ENCODE data around the gene LPCAT4. TPM values are rescaled to one million over a fixed set of nuclear protein-coding genes. Genes with fewer than 3 reads are reported as not detected.

LPCAT4 gene
- total RNA-seq, 1 donor from 2014 or later, result 3.1 TPM

DNA sequence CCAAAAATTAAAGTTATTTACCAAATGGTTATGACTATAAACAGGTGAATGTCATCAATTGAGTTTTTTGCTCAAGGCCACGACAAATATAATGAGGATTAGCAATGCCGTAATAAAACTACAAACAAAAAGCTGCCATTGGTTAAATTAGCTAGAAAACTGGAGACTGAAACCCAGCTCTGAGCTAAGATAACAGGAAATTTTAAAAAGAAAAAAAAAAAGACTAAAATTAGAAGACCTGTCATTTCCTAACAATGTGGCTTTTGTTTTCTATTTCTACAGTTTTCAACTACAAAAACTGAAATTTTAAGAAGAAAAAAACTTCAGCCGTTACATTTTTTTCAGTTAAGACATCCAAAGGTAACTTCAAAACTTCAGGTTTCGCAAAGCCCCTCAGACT, 39.1 kb downstream of the LPCAT4 start:
- Histone ChIP-seq H3K27ac (ENCODE audit: low read depth, low read length) (no peak overlapping the region), H3K9ac (ENCODE audit: low read depth in 1 of 3, low read length in 3 of 3) (no peak overlapping the region), H3K4me3 (ENCODE audit: low read length in 3 of 3) (no peak overlapping the region), H3K36me3 (ENCODE audit: control insufficient read depth in 3 of 3, insufficient read depth in 3 of 3, low read length in 3 of 3) (no peaks in the 10 kb centered on the region), H3K9me3 (ENCODE audit: control insufficient read depth in 3 of 3, low read length in 3 of 3) (no peaks in the 10 kb centered on the region), H3K4me1 (ENCODE audit: control insufficient read depth in 3 of 3, insufficient read depth in 3 of 3, low read length in 3 of 3) (peaks cover 2 to 5% (median 5%) of the 10 kb centered on the region in 3 donors), H3K27me3 (ENCODE audit: control insufficient read depth in 3 of 3, insufficient read depth in 3 of 3, low read length in 3 of 3) (no peaks in the 10 kb centered on the region)

DNA sequence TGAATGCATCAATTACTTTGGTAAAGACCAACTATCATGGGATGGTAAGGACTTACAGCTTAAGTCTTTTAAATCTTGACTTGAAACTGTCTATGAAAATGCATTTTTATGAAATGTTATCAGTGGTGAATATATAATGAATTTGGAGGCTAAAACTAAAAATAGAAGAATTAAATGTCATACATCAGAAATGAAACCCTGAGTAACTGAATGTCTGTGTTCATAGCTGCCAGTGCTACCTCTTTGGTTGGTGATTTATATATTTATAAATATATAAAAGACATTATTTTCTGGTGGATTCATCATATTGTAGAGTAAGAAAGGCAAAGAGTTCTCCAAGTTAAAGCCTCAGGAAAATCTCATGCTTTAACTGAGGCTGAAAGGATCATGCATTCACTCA, 41.6 kb downstream of the LPCAT4 start:
- peaks cover 2 to 5% (median 5%) of the 10 kb centered on the region in 3 donors for H3K4me1 ChIP-seq (ENCODE audit: control insufficient read depth in 3 of 3, insufficient read depth in 3 of 3, low read length in 3 of 3)
- no peak overlapping the region for H3K27ac ChIP-seq (ENCODE audit: low read depth, low read length)
- H3K4me3 ChIP-seq (ENCODE audit: low read length in 3 of 3), result no peak overlapping the region
- no peaks in the 10 kb centered on the region for H3K27me3 ChIP-seq (ENCODE audit: control insufficient read depth in 3 of 3, insufficient read depth in 3 of 3, low read length in 3 of 3)
- no peaks in the 10 kb centered on the region for H3K9me3 ChIP-seq (ENCODE audit: control insufficient read depth in 3 of 3, low read length in 3 of 3)
- H3K9ac ChIP-seq (ENCODE audit: low read depth in 1 of 3, low read length in 3 of 3), result no peak overlapping the region
- no peaks in the 10 kb centered on the region for H3K36me3 ChIP-seq (ENCODE audit: control insufficient read depth in 3 of 3, insufficient read depth in 3 of 3, low read length in 3 of 3)

DNA sequence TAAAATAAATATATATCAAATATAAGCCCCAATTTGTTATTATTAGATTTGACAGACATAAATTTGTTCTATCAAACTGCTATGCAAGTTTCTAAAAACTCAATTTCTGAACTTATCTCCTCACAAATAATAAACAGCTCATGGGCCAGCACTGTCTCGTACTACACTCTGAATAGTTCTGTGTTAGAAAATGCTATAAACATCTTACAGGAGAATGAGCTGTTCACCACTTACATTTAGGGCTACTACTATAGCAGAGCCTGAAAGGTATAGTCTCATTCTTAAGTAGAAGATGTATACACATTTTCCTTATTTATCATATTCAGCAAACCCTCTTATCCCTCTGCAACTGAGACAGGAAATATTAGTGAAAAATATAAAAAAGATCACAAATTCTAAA, 42.1 kb downstream of the LPCAT4 start:
- peaks cover 2 to 5% (median 5%) of the 10 kb centered on the region in 3 donors for H3K4me1 ChIP-seq (ENCODE audit: control insufficient read depth in 3 of 3, insufficient read depth in 3 of 3, low read length in 3 of 3)
- H3K27ac ChIP-seq (ENCODE audit: low read depth, low read length), result no peak overlapping the region
- H3K4me3 ChIP-seq (ENCODE audit: low read length in 3 of 3), result no peak overlapping the region
- H3K9ac ChIP-seq (ENCODE audit: low read depth in 1 of 3, low read length in 3 of 3), result no peak overlapping the region
- no peaks in the 10 kb centered on the region for H3K9me3 ChIP-seq (ENCODE audit: control insufficient read depth in 3 of 3, low read length in 3 of 3)
- H3K27me3 ChIP-seq (ENCODE audit: control insufficient read depth in 3 of 3, insufficient read depth in 3 of 3, low read length in 3 of 3), result no peaks in the 10 kb centered on the region
- H3K36me3 ChIP-seq (ENCODE audit: control insufficient read depth in 3 of 3, insufficient read depth in 3 of 3, low read length in 3 of 3), result no peaks in the 10 kb centered on the region

DNA sequence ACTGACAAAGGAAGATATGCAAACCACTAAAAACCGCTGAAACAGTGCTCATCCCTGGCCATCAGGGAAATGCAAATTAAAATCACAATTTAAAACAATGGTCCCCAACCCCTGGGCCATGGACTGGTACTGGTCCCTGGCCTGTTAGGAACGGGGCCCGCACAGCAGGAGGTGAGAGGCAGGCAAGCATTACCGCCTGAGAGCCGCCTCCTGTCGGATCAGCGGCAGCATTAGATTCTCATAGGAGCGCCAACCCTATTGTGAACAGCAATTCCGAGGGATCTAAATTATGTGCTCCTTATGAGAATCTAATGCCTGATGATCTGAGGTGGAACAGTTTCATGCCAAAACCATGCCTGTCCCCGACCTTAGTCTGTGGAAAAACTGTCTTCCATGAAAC, 43.8 kb downstream of the LPCAT4 start:
- Histone ChIP-seq H3K9me3 (ENCODE audit: control insufficient read depth in 3 of 3, low read length in 3 of 3) (no peaks in the 10 kb centered on the region), H3K36me3 (ENCODE audit: control insufficient read depth in 3 of 3, insufficient read depth in 3 of 3, low read length in 3 of 3) (no peaks in the 10 kb centered on the region), H3K27me3 (ENCODE audit: control insufficient read depth in 3 of 3, insufficient read depth in 3 of 3, low read length in 3 of 3) (no peaks in the 10 kb centered on the region), H3K4me1 (ENCODE audit: control insufficient read depth in 3 of 3, insufficient read depth in 3 of 3, low read length in 3 of 3) (peaks cover 2 to 5% (median 5%) of the 10 kb centered on the region in 3 donors), H3K27ac (ENCODE audit: low read depth, low read length) (no peak overlapping the region), H3K4me3 (ENCODE audit: low read length in 3 of 3) (no peak overlapping the region), H3K9ac (ENCODE audit: low read depth in 1 of 3, low read length in 3 of 3) (no peak overlapping the region)

DNA sequence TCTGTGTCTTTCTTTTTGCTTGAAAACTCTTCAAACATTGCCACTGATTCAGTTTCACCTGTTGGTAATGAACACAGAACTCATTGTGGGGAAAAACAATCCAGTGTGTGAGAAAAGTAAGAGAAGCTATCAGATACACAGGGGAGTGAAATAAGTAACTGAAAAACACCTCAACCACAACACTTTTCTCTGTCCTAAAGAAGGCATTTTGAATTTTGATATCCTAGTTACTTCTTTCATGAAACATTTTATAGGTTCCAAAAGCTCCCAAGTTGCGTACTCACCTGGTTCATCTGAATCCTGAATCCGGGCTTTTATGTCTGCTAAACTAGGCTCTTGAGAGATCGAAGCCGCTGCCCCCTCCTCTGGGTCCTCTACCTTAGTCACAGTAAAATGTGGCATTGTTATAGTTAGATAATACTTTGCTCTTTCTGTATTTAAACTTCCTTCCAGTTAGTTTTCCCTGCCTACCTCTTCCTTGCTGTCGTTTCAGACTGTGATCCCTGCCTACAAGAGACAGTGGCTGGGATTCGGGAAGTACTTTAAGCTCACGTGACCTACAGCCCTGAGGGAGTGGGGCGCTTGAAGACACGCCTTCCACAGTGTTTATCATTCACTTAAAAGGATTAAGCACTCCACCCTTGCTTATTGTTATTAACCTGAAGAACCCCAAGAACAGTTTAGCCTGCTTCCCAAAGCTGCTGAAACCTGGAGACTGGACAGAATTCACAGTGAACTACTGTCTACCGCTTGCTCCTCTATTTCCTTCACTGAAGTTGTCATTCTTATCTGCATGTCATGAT, 48.5 kb downstream of the LPCAT4 start:
- Histone ChIP-seq H3K36me3 (ENCODE audit: control insufficient read depth in 3 of 3, insufficient read depth in 3 of 3, low read length in 3 of 3) (no peaks in the 10 kb centered on the region), H3K4me1 (ENCODE audit: control insufficient read depth in 3 of 3, insufficient read depth in 3 of 3, low read length in 3 of 3) (peaks cover 0 to 5% (median 0%) of the 10 kb centered on the region in 3 donors), H3K4me3 (ENCODE audit: low read length in 3 of 3) (peak overlapping the region; percentile 46 to 80 (median 51)), H3K27me3 (ENCODE audit: control insufficient read depth in 3 of 3, insufficient read depth in 3 of 3, low read length in 3 of 3) (no peaks in the 10 kb centered on the region), H3K9ac (ENCODE audit: low read depth in 1 of 3, low read length in 3 of 3) (peak overlapping the region in 2 of 3 donors; percentile 29 to 36), H3K9me3 (ENCODE audit: control insufficient read depth in 3 of 3, low read length in 3 of 3) (no peaks in the 10 kb centered on the region), H3K27ac (ENCODE audit: low read depth, low read length) (no peak overlapping the region)

DNA sequence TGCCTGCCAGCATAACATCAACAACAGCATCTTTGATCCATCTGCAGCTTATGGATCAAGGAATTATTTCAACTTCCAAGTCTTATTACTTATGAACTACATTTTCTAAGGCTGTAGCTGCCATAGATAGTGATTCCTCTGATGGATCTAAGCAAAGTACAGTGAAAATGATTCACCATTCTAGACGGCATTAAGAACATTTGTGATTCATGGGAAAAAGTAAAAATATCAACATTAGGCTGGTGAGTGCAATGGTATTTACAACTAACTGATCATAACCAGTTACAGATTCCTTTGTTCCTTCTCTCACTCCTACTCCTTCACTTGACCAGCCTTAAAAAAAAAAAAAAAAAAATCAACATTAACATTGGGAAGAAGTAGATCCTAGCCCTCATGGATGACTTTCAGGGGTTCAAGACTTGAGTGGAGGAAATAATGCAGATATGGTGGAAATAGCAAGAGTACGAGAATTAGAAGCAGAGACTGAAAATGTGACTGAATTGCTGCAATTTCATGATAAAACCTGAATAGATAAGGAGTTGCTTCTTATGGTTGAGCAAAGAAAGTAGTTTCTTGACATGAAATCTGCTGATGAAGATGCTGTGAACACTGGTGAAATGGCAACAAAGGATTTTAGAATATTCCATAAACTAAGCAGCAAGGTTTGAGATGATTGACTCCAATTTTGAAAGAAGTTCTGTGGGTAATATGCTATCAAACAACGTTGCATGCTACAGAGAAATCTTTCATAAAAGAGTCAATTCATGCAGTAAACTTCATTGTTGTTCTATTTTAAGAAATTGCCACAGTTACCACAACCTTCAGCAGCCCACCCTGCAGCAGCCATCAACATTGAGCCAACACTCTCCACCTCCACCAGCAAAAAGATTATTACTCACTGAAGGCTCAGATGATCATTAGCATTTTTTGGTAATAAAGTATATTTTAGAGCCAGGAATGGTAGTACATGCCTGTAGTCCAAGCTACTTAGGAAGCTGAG, 52.2 kb downstream of the LPCAT4 start:
- H3K9me3 ChIP-seq (ENCODE audit: control insufficient read depth in 3 of 3, low read length in 3 of 3), result no peaks in the 10 kb centered on the region
- no peaks in the 10 kb centered on the region for H3K27me3 ChIP-seq (ENCODE audit: control insufficient read depth in 3 of 3, insufficient read depth in 3 of 3, low read length in 3 of 3)
- H3K4me1 ChIP-seq (ENCODE audit: control insufficient read depth in 3 of 3, insufficient read depth in 3 of 3, low read length in 3 of 3), result peaks cover 0 to 5% (median 0%) of the 10 kb centered on the region in 3 donors
- H3K36me3 ChIP-seq (ENCODE audit: control insufficient read depth in 3 of 3, insufficient read depth in 3 of 3, low read length in 3 of 3), result no peaks in the 10 kb centered on the region
- no peak overlapping the region for H3K9ac ChIP-seq (ENCODE audit: low read depth in 1 of 3, low read length in 3 of 3)
- no peak overlapping the region for H3K27ac ChIP-seq (ENCODE audit: low read depth, low read length)
- no peak overlapping the region for H3K4me3 ChIP-seq (ENCODE audit: low read length in 3 of 3)

DNA sequence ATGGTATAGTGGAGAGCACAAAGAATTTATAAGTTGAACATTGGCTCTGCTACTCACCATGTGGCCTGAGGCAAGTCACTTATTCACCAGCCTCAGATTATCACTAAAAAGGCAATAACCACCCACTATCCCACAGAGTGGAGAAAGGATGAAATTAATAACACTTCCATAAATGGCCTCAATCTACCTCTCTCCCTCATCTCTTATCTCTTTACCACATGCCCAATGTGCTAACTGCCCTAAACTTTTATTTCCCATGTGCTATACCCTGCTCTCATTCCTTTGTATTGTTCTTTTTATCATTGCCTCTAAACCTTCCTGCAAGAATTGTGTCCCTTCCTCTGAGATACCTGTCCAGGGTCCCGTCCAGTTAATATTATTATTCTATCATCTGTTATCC, 55.4 kb downstream of the LPCAT4 start:
- no peaks in the 10 kb centered on the region for H3K9me3 ChIP-seq (ENCODE audit: control insufficient read depth in 3 of 3, low read length in 3 of 3)
- no peak overlapping the region for H3K27ac ChIP-seq (ENCODE audit: low read depth, low read length)
- H3K27me3 ChIP-seq (ENCODE audit: control insufficient read depth in 3 of 3, insufficient read depth in 3 of 3, low read length in 3 of 3), result no peaks in the 10 kb centered on the region
- H3K4me3 ChIP-seq (ENCODE audit: low read length in 3 of 3), result no peak overlapping the region
- no peaks in the 10 kb centered on the region for H3K4me1 ChIP-seq (ENCODE audit: control insufficient read depth in 3 of 3, insufficient read depth in 3 of 3, low read length in 3 of 3)
- no peaks in the 10 kb centered on the region for H3K36me3 ChIP-seq (ENCODE audit: control insufficient read depth in 3 of 3, insufficient read depth in 3 of 3, low read length in 3 of 3)
- H3K9ac ChIP-seq (ENCODE audit: low read depth in 1 of 3, low read length in 3 of 3), result no peak overlapping the region

Small RNA genes lying within 50 kb of the gene (small RNA-seq; reads per million reads assigned to genes)
- not detected for gene MIR1233-1
- not detected for gene RF00019

Other genes with a start within 250 kb of the LPCAT4 start
- 93.4 TPM for gene KATNBL1, start 157.1 kb downstream of the LPCAT4 start, total RNA-seq
- 99.2 TPM for gene EMC4, start 142.2 kb downstream of the LPCAT4 start, total RNA-seq
- 20.4 TPM for gene SLC12A6, start 29.4 kb downstream of the LPCAT4 start, total RNA-seq
- gene NOP10, start 24.1 kb downstream of the LPCAT4 start, total RNA-seq, result 114 TPM
- gene NUTM1, start 23.9 kb downstream of the LPCAT4 start, total RNA-seq, result not detected
- gene GOLGA8A, start 70.6 kb upstream of the LPCAT4 start, total RNA-seq, result 8.9 TPM
- gene GOLGA8B, start 216.5 kb upstream of the LPCAT4 start, total RNA-seq, result 8.4 TPM